Measurements from ENCODE around the gene IFNW1. TPM values are rescaled to one million over a fixed set of nuclear protein-coding genes. Genes with fewer than 3 reads are reported as not detected.

The IFNW1 gene
- total RNA-seq, 1 experiment from 2014 or later: not detected

GRCh38 chr9:21154018-21154608 lies 12.5 kb upstream of the IFNW1 start:
- DNase-seq: peak in 1 of 2 experiments; percentile 3
- H3K79me2 ChIP-seq (ENCODE audit: low read depth): no peaks in the 10 kb centered on the region
- H3K4me3 ChIP-seq: no peak overlapping the region
- H3K9me3 ChIP-seq (ENCODE audit: insufficient read depth, low read depth): no peaks in the 10 kb centered on the region
- no peaks in the 10 kb centered on the region for H3K4me1 ChIP-seq (replicated peaks; ENCODE audit: insufficient read depth)
- H3K9me2 ChIP-seq (ENCODE audit: insufficient read depth): no peaks in the 10 kb centered on the region
- H3K27ac ChIP-seq: no peak overlapping the region
- BruUV-seq (replicated peaks): no TSS peak
- H2AFZ ChIP-seq: no peak overlapping the region
- H3K4me2 ChIP-seq: no peak overlapping the region
- no peaks in the 10 kb centered on the region for H4K20me1 ChIP-seq (ENCODE audit: insufficient read depth)
- H3K36me3 ChIP-seq (ENCODE audit: low read depth): no peaks in the 10 kb centered on the region
- TF ChIP-seq CTCF (conservative IDR thresholded peaks at IDR 0.05): no peak; the same call in 1 of the 2 replicates
- TF ChIP-seq EZH2 (IDR thresholded peaks at IDR 0.05; ENCODE audit: low read depth): no peak
- ChIA-PET CTCF (no interaction called here), POLR2A (ENCODE audit: unreplicated experiment) (no interaction called here)
- no peaks in the 10 kb centered on the region for H3K27me3 ChIP-seq (ENCODE audit: insufficient read depth, low read depth)
- H3F3A ChIP-seq (ENCODE audit: insufficient read depth, low read depth): no peaks in the 10 kb centered on the region
- intact Hi-C loops (cut with micrococcal nuclease; ENCODE audit: unreplicated experiment): no loop called here

DNA sequence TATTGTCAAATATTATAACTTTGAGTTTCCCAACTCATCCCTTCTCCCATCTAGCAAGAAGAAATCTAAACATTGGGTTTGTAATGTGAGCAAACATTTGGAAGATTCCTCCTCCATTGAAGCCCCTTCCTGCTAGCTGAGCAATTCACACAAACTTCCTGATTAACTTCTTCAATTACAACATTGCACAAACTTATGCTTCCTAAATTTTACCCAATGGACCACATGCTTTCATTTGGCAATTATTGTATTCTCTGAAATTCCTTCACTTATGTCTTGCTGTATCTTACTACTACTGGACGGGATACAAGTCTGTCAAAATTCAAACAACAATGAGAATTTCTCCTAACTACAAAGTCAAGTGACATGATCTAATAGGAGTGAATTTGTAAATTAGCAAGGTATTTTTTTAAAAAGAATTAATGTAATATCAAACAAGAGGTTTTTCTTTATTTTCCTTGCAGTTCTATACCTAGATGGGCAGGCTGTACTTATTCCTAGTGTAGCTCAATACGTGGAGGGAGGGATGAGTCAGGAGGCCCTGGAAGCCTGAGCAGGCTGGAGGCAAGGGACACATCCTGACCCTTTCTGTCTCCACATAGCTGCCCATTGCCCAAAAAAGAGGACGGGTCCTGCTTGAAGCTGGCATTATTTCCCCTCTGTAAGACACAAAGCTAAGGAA lies 11.8 kb upstream of the IFNW1 start:
- Histone ChIP-seq H3K27me3 (ENCODE audit: insufficient read depth, low read depth) (no peaks in the 10 kb centered on the region), H3K4me2 (no peak overlapping the region), H3K36me3 (ENCODE audit: low read depth) (no peaks in the 10 kb centered on the region), H4K20me1 (ENCODE audit: insufficient read depth) (no peaks in the 10 kb centered on the region), H3F3A (ENCODE audit: insufficient read depth, low read depth) (no peaks in the 10 kb centered on the region), H3K79me2 (ENCODE audit: low read depth) (no peaks in the 10 kb centered on the region), H3K9me2 (ENCODE audit: insufficient read depth) (no peaks in the 10 kb centered on the region), H3K4me3 (no peak overlapping the region), H3K27ac (no peak overlapping the region), H2AFZ (no peak overlapping the region), H3K9me3 (ENCODE audit: insufficient read depth, low read depth) (no peaks in the 10 kb centered on the region), H3K4me1 (replicated peaks; ENCODE audit: insufficient read depth) (no peaks in the 10 kb centered on the region)
- no peak for DNase-seq
- ChIA-PET POLR2A (ENCODE audit: unreplicated experiment) (no interaction called here), CTCF (no interaction called here)
- BruUV-seq (replicated peaks): no TSS peak
- TF ChIP-seq CTCF (conservative IDR thresholded peaks at IDR 0.05): no peak
- no peak for TF ChIP-seq EZH2 (IDR thresholded peaks at IDR 0.05; ENCODE audit: low read depth)
- intact Hi-C loops (cut with micrococcal nuclease; ENCODE audit: unreplicated experiment): no loop called here

GRCh38 chr9:21144603-21145002 lies 3.0 kb upstream of the IFNW1 start:
- DNase-seq: no peak
- Histone ChIP-seq H2AFZ (no peak overlapping the region), H3F3A (ENCODE audit: insufficient read depth, low read depth) (no peaks in the 10 kb centered on the region), H3K9me3 (ENCODE audit: insufficient read depth, low read depth) (no peaks in the 10 kb centered on the region), H3K4me3 (no peak overlapping the region), H3K4me2 (no peak overlapping the region), H3K4me1 (replicated peaks; ENCODE audit: insufficient read depth) (no peaks in the 10 kb centered on the region), H3K27me3 (ENCODE audit: insufficient read depth, low read depth) (no peaks in the 10 kb centered on the region), H3K36me3 (ENCODE audit: low read depth) (no peaks in the 10 kb centered on the region), H4K20me1 (ENCODE audit: insufficient read depth) (no peaks in the 10 kb centered on the region), H3K27ac (no peak overlapping the region), H3K9me2 (ENCODE audit: insufficient read depth) (no peaks in the 10 kb centered on the region), H3K79me2 (ENCODE audit: low read depth) (no peaks in the 10 kb centered on the region)
- POLR2A ChIA-PET (ENCODE audit: unreplicated experiment): no interaction called here
- TF ChIP-seq CTCF (conservative IDR thresholded peaks at IDR 0.05) (no peak), EZH2 (IDR thresholded peaks at IDR 0.05; ENCODE audit: low read depth) (no peak)
- CTCF ChIA-PET: no interaction called here
- no TSS peak for BruUV-seq (replicated peaks)
- intact Hi-C loops (cut with micrococcal nuclease; ENCODE audit: unreplicated experiment): no loop called here
